ENCODE results near the gene EIF2AK2. TPM values are rescaled to one million over a fixed set of nuclear protein-coding genes. Genes with fewer than 3 reads are reported as not detected.

Gene EIF2AK2
- total and polyA plus RNA-seq, 10 of the 15 experiments (the other 5 are each of a cell fraction or from before 2014, with no cell fraction given), result 16.2 to 81.4 (median 63.3) TPM

DNA sequence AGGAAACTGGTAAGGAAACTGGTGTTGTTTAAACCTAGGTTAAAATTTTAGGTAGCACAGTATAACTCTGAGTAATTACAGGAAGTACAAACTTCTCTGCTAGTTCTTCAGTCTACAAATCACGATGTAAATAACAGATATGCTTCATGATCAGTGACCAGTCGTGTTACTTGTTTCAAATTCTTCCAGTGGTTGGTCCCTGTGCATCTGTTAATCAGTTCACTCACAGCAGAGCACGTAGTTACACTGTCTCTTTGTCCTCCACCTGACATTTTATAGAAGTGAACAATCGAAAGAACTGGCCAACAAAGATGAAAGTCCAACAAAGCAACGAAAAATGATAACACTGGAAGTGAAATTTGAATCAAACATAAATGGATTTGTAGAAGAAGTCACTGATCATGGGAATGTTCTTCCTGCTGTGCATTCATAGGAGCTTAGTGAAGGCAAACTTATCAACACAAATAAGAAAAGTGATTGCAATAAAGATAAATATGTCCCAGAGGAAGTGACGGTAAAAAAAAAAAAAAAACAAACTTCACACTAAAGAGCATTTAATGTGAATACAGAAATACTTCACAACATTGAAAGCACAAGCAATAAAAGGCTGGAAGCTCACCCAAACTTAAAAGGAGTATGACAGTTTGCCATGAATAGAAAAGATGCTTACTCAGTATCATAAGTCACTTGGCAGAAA lies 7.0 kb downstream of the EIF2AK2 start:
- H3K4me1 ChIP-seq (ENCODE audit: control insufficient read depth, insufficient read depth, low read length), result peaks cover 4% of the 10 kb centered on the region; the same call in 1 of the 2 replicates
- H3K27ac ChIP-seq (ENCODE audit: control insufficient read depth, insufficient read depth), result no peak overlapping the region
- peaks cover 55% of the 10 kb centered on the region for H3K79me2 ChIP-seq (ENCODE audit: control insufficient read depth, insufficient read depth, low read length)
- in situ Hi-C loops (cut with MboI) (no loop called here), intact Hi-C loops (cut with micrococcal nuclease; ENCODE audit: unreplicated experiment) (no loop called here)
- WGBS (ENCODE audit: insufficient coverage, insufficient replicate concordance, low lambda C conversion rate, missing lambda C conversion rate), result 32% methylated on average over 6 of the region's 6 CpGs
- H4K20me1 ChIP-seq (ENCODE audit: control insufficient read depth, insufficient read depth), result peaks cover 3% of the 10 kb centered on the region; the same call in 1 of the 2 replicates
- H3K27me3 ChIP-seq (replicated peaks in 1 of 2; ENCODE audit: control insufficient read depth in 2 of 2, insufficient read depth in 2 of 2, low read length in 1 of 2), result no peaks in the 10 kb centered on the region
- BruUV-seq (replicated peaks), result no TSS peak
- ATAC-seq (peak; percentile 37), FAIRE-seq (peak; percentile 78), DNase-seq (ENCODE audit: low read depth, low spot score) (no peak)
- ChIA-PET CTCF (no interaction called here), POLR2A (interaction anchor here (0.7 kb wide), 1 partner anchor 979 kb away, joined by 3 read pairs; no protein-coding TSS in a partner anchor), SMC1A (ENCODE audit: uncharacterized antibody, unreplicated experiment) (no interaction called here), RAD21 (ENCODE audit: unreplicated experiment) (no interaction called here)
- peaks cover 2 to 42% of the 10 kb centered on the region in 2 experiments for H3K36me3 ChIP-seq (ENCODE audit: control insufficient read depth in 2 of 2, insufficient read depth in 2 of 2, low read length in 1 of 2)
- peak overlapping the region; percentile 26; the same call in 1 of the 2 replicates for H3K4me2 ChIP-seq (ENCODE audit: control insufficient read depth, insufficient read depth)
- TF ChIP-seq, protein P1, sequence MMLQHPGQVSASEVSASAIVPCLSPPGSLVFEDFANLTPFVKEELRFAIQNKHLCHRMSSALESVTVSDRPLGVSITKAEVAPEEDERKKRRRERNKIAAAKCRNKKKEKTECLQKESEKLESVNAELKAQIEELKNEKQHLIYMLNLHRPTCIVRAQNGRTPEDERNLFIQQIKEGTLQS (IDR thresholded peaks at IDR 0.05; ENCODE audit: borderline replicate concordance, extremely low read depth, low read depth, low read length), result no peak
- 0 out of 2 replicates have a peak, but pooled peaks have one; percentile 28 for TF ChIP-seq NFYB (IDR thresholded peaks at IDR 0.05; ENCODE audit: insufficient read depth, low read depth, low read length)
- no peak for TF ChIP-seq MEF2B (IDR thresholded peaks at IDR 0.05; ENCODE audit: partially characterized antibody, poor library complexity, severe bottlenecking)
- TF ChIP-seq PAX8 (IDR thresholded peaks at IDR 0.05), result no peak
- peaks cover 2% of the 10 kb centered on the region; the same call in 1 of the 3 replicates for H3K9me3 ChIP-seq (replicated peaks; ENCODE audit: control insufficient read depth, insufficient read depth, low read length)
- H2AFZ ChIP-seq (ENCODE audit: control insufficient read depth, low read depth, low read length), result no peak overlapping the region
- H3K9ac ChIP-seq (ENCODE audit: control insufficient read depth, insufficient read depth, low read length), result no peak overlapping the region
- no peak overlapping the region for H3K4me3 ChIP-seq

DNA sequence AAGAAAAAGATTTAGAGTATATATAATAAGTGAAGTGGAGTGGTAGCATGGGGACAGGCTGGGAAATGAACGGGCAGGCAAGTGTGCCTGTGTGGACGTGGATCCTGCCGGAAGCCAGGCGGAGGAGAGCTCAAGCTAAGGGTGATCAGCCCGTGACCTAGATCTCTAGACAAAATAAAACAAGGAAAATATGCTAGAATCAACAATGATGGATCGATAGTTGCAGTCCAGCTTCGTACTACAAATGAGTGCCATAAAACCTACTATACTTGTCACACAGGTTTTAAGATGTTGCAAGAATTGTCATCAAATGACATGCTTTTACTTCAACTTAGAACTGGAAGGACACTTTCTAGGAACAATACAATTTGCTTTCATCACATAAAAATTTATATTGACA lies 8.5 kb downstream of the EIF2AK2 start:
- no TSS peak for BruUV-seq (replicated peaks)
- intact Hi-C loops (cut with micrococcal nuclease; ENCODE audit: unreplicated experiment) (no loop called here), in situ Hi-C loops (cut with MboI) (no loop called here)
- no peak for FAIRE-seq
- Histone ChIP-seq H3K9me3 (replicated peaks; ENCODE audit: control insufficient read depth, insufficient read depth, low read length) (peaks cover 2% of the 10 kb centered on the region; the same call in 1 of the 3 replicates), H3K4me2 (ENCODE audit: control insufficient read depth, insufficient read depth) (no peak overlapping the region), H3K79me2 (ENCODE audit: control insufficient read depth, insufficient read depth, low read length) (peaks cover 43% of the 10 kb centered on the region), H3K4me3 (no peak overlapping the region), H3K27ac (ENCODE audit: control insufficient read depth, insufficient read depth) (no peak overlapping the region), H3K4me1 (ENCODE audit: control insufficient read depth, insufficient read depth, low read length) (no peaks in the 10 kb centered on the region), H3K27me3 (replicated peaks in 1 of 2; ENCODE audit: control insufficient read depth in 2 of 2, insufficient read depth in 2 of 2, low read length in 1 of 2) (no peaks in the 10 kb centered on the region), H4K20me1 (ENCODE audit: control insufficient read depth, insufficient read depth) (peaks cover 3% of the 10 kb centered on the region; the same call in 1 of the 2 replicates), H3K9ac (ENCODE audit: control insufficient read depth, insufficient read depth, low read length) (no peak overlapping the region), H2AFZ (ENCODE audit: control insufficient read depth, low read depth, low read length) (no peak overlapping the region), H3K36me3 (ENCODE audit: control insufficient read depth in 2 of 2, insufficient read depth in 2 of 2, low read length in 1 of 2) (peaks cover 2 to 43% of the 10 kb centered on the region in 2 experiments)
- RAD21 ChIA-PET (ENCODE audit: unreplicated experiment), result no interaction called here
- DNase-seq (ENCODE audit: low read depth, low spot score), result no peak
- ATAC-seq, result no peak
- SMC1A ChIA-PET (ENCODE audit: uncharacterized antibody, unreplicated experiment), result no interaction called here
- CTCF ChIA-PET, result interaction anchor here (1.1 kb wide), 1 partner anchor 21 kb away, joined by 4 read pairs; no protein-coding TSS in a partner anchor
- over 99% methylated on average over 7 of the region's 7 CpGs for WGBS (ENCODE audit: insufficient coverage, insufficient replicate concordance, low lambda C conversion rate, missing lambda C conversion rate)
- POLR2A ChIA-PET, result no interaction called here
- TF ChIP-seq MTA2 (IDR thresholded peaks at IDR 0.05; ENCODE audit: low read depth) (no peak), POLR2AphosphoS2 (IDR thresholded peaks at IDR 0.05; ENCODE audit: low read depth, low read length) (no peak), NR2C1 (IDR thresholded peaks at IDR 0.05) (no peak), EZH2 (IDR thresholded peaks at IDR 0.05; ENCODE audit: borderline replicate concordance, control insufficient read depth, low read depth, low read length) (no peak)
- TF ChIP-seq, protein P2, sequence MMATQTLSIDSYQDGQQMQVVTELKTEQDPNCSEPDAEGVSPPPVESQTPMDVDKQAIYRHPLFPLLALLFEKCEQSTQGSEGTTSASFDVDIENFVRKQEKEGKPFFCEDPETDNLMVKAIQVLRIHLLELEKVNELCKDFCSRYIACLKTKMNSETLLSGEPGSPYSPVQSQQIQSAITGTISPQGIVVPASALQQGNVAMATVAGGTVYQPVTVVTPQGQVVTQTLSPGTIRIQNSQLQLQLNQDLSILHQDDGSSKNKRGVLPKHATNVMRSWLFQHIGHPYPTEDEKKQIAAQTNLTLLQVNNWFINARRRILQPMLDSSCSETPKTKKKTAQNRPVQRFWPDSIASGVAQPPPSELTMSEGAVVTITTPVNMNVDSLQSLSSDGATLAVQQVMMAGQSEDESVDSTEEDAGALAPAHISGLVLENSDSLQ (IDR thresholded peaks at IDR 0.05), result no peak
- TF ChIP-seq, protein P3, sequence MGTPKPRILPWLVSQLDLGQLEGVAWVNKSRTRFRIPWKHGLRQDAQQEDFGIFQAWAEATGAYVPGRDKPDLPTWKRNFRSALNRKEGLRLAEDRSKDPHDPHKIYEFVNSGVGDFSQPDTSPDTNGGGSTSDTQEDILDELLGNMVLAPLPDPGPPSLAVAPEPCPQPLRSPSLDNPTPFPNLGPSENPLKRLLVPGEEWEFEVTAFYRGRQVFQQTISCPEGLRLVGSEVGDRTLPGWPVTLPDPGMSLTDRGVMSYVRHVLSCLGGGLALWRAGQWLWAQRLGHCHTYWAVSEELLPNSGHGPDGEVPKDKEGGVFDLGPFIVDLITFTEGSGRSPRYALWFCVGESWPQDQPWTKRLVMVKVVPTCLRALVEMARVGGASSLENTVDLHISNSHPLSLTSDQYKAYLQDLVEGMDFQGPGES (IDR thresholded peaks at IDR 0.05), result no peak

Measured in GM12878 (cell line).